ENCODE results near the gene HTR1B.

DNA sequence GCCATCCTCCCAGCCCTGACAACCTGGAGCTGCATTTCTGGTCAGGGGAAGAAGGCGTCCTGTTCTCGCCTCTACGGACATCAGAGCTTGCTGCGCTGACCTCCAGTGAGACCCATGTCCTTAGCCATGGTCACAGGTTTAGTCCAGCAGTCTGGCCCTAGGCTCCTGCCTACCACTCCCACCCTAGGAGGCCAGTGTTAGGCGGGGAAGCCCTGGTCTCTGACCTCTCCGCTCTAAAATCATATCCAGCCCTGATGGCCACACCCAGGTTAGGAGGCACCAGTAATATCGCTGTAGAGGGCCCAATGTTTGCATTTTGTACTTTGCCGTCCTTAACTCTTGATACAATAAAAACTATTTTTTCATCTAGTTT, 1.2 kb upstream of the HTR1B start:
- TF ChIP-seq, protein P1, sequence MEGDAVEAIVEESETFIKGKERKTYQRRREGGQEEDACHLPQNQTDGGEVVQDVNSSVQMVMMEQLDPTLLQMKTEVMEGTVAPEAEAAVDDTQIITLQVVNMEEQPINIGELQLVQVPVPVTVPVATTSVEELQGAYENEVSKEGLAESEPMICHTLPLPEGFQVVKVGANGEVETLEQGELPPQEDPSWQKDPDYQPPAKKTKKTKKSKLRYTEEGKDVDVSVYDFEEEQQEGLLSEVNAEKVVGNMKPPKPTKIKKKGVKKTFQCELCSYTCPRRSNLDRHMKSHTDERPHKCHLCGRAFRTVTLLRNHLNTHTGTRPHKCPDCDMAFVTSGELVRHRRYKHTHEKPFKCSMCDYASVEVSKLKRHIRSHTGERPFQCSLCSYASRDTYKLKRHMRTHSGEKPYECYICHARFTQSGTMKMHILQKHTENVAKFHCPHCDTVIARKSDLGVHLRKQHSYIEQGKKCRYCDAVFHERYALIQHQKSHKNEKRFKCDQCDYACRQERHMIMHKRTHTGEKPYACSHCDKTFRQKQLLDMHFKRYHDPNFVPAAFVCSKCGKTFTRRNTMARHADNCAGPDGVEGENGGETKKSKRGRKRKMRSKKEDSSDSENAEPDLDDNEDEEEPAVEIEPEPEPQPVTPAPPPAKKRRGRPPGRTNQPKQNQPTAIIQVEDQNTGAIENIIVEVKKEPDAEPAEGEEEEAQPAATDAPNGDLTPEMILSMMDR (IDR thresholded peaks at IDR 0.05; ENCODE audit: insufficient read depth, low read depth, low read length) = no peak
- TF ChIP-seq EZH2 (IDR thresholded peaks at IDR 0.05; ENCODE audit: insufficient read depth, low read length) = no peak
